NCI-H128 (cell line): ENCODE results near the gene CHMP3.
A peak's percentile ranks its signal among the peaks of the same experiment; 100 is the strongest.
"Not testable (repeated sequence)": the region's sequence is repeated elsewhere in the genome, so short reads cannot be mapped to it uniquely, and the experiment has no call there.

ENCODE experiments used
- DNase-seq: peaks from one replicate; lab custom pipeline; 2025; ENCODE audit not compliant: unreplicated experiment; lab: John Stamatoyannopoulos, UW

Gene CHMP3

DNA sequence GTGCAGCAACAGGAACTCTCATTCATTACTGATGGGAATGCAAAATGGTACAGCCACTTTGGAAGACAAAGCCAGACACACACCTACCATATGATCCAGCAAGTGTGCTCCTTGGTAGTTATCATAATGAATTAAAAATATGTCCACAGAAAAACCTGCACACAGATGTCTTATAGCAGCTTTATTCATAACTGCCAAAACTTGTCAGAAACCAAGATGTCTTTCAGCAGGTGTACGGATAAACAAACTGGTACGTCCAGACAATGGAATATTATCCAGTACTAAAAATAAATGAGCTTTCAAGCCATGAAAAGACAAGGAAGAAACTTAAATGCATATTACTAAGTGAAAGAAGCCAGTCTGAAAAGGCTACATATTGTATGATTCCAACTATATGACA lies 50.4 kb downstream of the CHMP3 start:
- DNase-seq: no peak

DNA sequence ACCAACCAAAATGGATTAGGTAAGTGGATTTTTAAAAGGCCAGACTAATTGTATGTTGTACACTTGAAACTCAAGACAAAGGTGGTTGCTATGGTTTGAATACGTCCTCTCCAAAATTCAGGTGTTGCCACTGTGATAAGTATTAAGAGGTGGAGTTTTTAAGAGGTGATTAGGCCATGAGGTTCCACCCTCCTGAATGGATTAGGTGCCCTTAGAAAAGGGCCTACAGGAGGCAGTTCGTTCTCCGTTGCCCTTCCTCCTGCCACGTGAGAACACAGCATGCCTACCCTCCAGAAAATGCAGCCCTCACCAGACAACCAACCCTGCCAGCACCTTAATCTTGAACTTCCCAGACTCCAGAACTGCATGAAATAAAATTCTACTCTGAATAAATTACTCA lies 51.2 kb downstream of the CHMP3 start:
- peak; percentile 17 for DNase-seq

DNA sequence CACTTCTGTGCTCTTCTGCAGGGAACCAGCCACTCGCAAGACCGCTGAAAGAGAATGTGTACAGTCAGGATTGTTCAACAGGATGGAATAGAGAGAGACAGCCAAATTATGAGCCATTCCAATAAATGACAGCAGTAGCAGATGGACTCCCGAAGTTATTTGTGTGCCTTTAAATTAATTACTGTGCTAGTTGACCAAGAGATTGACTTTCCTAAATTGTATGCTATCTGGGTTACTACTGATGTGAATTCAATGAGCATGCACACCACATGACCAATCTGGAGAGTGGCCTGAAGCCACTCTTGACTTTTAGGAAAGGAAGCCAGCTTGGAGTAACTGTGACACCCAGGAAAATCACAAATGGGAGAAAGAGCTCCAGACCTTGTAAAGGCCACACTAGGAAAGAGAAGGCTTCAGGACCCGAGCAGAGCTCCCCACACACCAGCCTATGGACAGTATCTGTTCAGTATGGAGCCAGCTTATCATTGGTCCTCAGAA lies 52.8 kb downstream of the CHMP3 start:
- DNase-seq: no peak

DNA sequence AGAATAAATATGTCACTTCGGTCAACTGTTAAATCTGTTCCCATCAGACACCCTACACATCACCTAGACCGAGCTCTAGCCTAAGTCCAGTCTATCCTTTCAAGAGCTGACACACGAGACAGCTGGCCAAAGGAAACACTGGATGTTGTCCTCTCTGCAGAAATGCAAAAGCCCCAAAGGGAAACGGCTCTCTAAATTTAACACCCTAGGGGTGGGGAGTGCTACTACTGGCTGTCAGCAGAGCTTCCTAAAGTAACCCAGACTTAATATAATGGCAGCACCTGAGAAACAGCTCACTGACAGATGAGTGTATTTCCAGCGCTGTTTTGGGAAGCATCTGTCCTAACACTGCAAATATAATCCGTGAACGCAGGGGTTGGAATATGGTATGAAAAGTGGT lies 55.6 kb downstream of the CHMP3 start:
- DNase-seq: no peak

DNA sequence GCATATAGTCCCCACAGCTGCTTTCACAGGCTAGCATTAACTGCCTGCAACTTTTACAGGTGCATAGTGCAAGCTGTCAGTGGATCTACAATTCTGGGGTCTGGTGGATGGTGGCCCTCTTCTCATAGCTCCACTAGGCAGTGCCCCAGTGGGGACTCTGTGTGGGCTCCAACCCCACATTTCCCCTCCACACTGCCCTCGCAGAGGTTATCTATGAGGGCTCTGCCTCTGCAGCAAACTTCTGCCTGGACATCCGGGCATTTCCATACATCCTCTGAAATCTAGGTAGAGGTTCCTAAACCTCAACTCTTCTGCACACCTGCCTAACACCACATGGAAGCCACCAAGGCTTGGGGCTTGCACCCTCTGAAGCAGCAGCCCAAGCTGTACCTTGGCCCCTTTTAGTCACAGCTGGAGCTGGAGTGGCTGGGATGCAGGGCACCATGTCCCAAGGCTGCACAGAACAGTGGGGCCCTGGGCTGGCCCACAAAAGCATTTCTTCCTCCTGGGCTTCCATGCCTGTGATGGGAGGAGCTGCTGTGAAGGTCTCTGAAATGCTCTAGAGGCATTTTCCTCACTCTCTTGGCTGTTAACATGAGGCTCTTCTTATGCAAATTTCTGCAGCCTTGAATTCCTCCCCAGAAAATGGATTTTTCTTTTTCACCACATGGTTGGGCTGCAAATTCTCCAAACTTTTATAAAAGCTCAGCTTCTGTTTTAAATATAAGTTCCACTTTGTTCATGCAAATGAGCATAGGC lies 62.7 kb downstream of the CHMP3 start:
- DNase-seq: no peak

DNA sequence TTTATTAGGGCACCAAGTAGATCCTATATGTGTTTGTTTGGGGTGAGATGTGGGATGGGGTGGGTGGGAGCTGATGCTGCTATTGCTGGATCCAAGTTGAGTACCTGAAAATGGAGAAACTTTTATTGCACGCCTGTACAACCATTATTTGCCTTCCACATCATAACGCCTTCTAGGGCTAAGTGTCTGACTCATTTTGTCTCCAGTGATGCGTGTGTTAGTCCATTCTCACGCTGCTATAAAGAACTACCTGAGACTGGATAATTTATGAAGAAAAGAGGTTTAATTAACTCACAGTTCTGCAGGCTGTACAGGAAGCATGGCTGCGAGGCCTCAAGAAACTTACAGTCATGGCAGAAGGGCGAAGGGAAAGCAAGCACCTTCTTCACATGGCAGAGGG lies 63.9 kb downstream of the CHMP3 start:
- no peak for DNase-seq

DNA sequence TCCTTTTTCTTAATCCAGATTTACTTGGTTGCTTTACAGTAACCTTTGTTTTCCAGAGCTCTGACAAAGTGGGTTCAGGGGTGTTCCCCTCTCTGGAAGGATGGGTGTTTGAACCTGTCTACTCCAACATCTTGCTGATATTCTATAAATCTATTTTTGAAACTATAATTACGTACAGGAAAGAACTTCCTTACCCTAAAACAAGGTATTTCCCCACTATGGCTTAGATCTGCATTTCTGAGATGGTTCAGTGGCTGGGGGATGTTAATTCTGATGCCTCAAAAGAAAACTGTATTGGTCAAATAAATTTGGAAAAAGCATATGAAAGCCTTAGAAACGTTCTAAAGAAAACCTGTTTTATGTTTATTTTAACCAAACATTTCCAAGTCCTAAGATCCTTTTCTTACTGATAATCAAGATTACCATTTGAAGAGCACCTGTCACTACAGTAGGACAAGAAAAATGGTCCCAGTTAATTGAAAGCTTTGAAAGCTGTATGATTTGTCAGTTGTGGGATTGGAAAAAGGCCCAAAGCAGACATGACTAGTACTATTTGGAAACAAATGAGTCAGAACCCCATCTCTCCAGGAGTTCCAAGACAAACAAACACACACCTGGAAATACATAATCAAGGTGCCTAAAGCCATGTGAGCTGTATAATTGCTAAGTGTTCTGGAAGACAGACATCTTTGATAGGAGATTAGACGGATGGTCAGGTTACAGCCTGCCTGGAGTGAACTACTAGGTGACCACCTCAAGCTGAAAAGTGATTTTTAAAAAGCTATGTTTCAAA lies 64.6 kb downstream of the CHMP3 start:
- DNase-seq: no peak

DNA sequence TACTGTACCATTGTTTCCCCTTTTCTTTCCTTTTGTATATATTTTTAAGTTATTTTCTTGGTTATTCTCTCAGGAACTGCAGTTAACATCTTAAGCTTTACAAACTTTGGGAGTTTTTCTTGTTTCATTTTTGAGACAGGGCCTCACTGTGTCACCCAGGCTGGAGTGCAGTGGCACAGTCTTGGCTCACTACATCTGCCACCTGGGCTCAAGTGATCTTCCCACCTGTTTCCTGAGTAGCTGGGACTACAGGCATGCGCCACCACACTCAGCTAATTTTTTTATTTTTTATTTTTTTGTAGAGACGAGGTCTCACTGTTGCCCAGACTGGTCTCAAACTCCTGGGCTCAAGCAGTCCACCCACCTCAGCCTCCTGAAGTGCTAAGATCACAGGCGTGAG lies 66.9 kb downstream of the CHMP3 start:
- DNase-seq: not testable (repeated sequence)

DNA sequence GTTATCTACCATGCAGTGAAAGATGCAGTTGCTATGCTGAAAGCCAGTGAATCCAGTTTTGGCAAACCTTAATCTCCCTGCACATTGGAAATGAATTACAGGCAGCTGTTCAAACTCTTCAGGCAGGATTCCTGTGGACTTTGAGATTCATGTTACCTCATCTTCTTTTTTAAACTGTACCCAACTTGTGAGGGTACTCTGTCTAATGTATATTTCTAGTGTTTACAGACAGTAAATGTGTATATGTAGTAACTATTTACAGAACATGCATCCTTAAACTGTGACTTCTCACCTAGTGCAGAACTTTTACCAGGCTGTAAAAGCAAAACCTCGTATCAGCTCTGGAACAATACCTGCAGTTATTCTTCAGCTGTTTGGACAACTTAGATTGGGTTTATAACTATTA lies 71.2 kb downstream of the CHMP3 start:
- no peak for DNase-seq

DNA sequence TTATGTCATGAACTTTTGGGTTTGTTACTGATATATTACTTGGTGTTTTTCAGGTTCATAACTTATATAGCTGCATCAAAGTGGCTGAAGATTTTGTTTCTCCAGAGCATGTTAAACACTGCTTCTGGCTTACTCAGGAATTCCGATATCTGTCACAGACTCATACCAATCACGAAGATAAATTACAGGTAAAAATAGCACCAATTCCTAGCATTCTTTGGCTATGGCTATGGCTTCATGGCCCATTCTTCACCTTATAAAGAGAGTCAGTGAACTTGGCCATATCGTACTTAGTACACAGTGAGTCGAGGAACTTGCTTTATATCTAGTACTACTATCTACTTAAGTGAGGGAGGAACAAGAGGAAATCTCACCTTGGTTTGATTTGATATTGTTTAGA lies 72.2 kb downstream of the CHMP3 start:
- DNase-seq: no peak

DNA sequence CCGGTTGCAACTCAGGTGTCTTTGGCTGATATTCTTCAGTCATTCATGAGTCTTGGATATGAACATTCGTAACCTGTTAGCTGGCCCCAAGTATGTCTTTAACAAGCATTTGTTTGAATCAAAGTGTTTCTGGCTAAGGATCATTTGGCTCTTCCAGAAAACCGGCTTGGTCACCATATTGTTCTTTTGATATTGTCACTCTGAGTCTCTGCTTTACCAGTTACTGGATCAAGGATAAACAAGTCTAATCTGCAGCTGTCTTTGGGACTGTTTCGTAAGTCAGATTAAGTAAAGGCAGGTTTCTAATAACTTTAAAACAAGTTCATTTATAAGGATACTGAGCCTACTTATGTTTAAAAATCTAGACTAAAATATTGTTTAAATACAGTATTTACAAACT lies 73.0 kb downstream of the CHMP3 start:
- DNase-seq: no peak

DNA sequence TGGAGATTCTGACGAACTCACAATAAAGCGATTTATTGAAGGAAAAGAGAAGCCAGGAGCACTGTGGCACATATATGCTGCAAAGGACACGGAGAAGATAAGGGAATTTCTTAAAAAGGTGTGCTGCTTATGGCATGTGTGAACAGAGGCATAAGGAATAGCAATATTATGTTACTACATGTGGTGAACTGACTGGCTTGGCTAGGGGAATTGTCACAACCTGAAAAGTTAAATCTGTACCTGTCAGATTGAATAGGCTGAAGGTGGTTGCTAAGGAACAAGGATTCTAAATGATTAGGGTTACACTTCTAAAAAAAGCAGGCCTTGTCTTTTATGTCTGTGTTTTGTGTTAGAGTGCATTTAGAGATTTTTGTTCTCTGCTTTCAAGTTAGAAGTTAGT lies 73.7 kb downstream of the CHMP3 start:
- DNase-seq: no peak

DNA sequence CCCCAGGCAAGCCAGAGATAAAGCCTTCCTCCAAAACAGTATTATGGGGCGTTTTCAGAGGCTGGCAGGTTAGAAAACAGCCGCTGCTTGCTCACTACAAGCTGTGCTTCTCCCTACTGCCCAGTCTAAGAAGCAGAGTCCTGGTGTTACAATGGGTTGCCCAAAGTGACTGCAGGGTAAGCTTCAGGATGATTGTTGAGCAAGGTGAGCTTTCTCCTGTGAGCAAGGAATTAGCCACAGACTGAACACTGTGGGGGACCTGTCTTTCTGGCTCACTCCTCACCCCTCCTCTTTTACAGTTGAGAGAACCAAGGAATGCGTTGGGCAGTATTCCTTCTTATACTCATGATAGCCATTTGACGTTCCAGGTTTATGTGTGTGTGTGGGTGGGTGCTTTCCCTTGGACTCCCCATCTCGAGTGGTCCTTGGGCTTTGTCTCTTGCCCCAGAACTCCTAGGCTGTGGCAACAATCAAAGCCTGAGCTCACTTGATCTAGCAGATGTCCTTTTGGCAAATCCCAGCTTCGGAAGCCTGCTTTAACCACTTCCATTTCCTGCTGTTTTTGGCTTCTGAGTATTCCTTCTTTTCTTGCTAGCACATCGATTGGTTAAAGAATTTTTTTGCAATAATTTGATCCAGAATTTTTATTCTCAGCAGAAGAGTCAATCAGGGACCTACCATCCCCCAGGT lies 74.5 kb downstream of the CHMP3 start:
- DNase-seq: no peak

DNA sequence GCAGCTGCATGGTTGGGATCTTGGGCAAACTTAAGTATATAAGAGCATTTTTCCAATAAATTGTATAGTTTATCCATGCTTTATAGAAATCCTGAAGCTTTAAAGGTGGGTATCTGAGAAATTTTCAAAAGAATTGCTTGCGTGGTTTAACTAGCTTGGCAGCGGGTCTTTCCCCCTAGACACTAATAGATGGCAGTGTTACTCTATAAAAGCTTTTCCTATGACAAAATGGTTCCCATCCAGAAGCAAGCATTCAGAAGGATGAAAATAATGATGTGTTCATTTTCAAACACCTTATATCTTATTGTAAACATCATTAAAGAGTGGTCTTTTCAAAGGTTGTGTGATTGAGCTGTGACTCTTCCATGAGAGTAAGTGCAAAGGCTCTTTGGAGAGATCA lies 76.2 kb downstream of the CHMP3 start:
- DNase-seq: no peak

DNA sequence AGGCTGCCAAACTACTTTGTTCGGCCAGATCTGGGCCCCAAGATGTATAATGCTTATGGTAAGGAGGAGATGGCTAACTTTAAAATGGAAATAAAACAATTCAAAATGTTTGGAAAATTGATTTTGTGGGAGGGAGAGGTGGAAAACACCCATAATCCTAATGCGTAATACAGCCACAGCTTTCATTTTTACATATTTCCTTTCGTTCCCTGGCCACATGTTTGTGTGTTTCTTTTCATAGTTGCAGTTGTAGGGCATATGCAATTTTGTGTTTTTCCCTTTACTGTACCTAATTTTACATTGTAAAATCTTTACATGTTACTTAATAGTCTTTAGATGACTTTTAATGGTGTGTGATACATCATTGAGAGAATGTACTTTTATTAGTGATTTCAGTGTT lies 77.4 kb downstream of the CHMP3 start:
- no peak for DNase-seq

DNA sequence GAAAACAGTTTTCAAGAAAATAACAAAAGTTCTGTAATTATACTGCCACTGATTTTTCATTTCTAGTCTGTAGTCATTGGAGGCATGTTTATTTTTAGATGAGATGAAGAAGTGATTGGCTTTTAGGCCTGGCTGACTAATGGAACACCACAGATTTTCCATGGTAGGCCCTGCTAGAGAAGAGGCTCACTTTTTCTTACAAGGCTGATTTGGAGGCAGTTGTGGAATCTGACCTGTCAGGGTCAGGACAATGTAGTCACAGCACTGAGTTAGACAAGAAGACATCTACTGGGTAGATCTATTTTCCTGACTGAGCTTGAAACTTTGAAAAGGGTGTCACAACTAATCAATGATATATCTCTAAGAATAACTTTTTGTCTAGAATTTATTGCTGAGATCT lies 78.1 kb downstream of the CHMP3 start:
- no peak for DNase-seq

DNA sequence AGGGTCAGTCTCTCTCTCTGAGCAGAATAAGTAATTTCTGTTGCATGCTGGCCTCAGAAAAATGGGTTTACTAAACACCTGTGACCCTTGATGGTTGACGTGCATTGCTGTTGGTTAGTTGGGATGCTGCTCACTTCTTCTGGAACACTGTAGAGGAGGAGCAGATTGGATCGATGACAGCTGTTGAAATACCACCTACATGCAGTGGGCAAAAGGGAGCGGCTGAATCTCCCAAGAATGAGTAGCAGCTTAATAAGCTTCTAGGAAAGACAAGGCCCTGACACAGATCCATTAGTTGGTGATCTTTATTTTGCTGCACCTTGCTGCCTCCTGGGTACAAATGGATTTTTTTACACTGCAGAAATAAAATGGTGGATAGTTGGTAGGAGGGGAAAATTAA lies 78.9 kb downstream of the CHMP3 start:
- DNase-seq: no peak

DNA sequence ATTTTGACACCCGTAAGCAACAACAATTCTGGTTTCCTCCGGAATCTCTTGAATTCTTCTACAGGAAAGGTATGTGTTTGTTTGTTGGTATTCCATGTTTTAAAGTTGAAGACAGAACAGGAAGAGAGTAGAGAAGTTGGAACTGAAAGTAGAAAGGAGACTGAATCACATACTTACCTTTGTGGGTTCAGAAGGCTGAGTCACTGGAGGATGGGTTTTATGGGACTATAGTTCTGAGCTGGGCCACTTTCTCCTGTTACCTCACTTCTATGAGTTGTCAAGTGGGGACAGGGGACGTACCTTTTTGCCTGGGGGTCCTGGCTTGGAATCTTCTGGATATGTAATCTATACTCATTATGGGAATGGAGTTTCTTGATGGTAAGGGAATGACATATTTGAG lies 81.2 kb downstream of the CHMP3 start:
- no peak for DNase-seq

DNA sequence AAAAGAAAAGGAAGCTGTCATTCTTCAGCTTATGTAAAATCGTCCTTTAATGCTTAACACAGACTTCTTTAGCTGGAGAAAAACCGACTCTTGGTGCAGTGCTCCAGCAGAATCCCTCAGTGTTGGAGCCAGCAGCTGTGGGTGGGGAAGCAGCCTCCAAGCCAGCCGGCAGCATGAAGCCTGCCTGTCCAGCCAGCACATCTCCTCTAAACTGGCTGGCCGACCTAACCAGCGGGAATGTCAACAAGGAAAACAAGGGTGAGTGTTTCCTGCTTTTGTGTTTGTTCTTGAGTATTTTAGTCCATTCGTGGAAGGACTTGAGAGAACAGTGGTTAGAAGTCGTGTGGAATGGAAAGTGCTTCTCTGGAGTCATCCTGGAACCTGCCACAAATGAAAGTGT lies 83.1 kb downstream of the CHMP3 start:
- no peak for DNase-seq

DNA sequence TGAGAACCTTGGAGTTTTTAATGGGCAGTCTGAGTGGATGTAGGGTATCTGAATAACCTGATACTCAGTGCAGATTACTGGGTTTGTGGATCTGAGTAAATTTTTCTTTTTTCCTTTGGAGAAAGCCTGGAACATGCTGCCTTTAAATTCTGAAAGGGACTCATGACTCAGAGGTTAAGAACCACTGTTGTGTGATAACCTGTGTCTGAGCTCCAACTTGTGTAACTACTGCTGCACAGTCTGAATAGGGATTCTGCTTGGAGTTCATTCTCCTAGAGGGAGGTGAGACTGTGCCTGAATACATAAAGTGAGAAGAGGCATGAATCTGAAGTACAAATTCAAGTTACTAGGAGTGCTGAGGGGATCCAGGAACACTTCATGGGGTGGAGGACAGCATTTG lies 85.9 kb downstream of the CHMP3 start:
- DNase-seq: no peak

DNA sequence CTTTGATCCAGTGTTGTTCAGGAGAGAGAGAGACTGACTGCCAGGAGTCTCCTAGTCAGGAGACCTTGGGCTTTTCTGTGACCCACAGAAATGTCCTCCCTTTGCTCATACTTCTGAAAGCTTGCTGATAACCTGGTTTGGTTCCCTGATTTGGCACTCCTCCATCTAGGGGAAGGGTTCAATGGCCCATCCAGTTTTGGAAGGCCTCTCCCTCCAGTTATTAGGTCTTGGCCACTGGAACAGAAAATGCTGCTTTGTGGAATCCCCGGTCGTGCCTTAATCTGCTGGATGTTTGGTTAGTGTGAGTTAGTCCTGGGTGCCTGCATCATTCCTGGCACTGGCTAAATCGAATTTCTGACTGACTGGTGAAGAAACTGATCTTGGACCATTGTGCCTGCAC lies 86.3 kb downstream of the CHMP3 start:
- DNase-seq: no peak

DNA sequence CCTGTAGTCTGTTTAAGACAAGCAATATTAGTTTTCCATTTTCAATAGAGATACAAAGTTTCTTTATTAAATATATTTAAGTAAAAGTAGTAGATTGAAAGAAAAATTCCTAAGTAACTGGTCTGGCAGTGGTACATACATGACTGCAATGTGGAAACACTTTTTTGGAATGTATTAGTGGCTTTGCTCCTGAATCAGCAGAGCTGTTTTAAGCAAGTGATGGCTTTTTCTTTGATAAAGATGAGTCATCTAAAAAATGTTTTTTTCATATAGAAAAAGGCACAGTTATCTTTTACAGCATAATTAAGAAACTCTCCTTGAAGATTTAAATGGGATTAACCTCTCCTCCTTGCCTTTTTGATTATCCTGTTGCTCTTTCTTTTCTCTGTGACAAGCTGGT lies 87.2 kb downstream of the CHMP3 start:
- DNase-seq: no peak
